Measurements from ENCODE around the gene USP46. TPM values are rescaled to one million over a fixed set of nuclear protein-coding genes. Genes with fewer than 3 reads are reported as not detected.

Gene USP46
- total and polyA plus RNA-seq, 12 donors, result 1.9 to 37.5 (median 19.2) TPM

DNA sequence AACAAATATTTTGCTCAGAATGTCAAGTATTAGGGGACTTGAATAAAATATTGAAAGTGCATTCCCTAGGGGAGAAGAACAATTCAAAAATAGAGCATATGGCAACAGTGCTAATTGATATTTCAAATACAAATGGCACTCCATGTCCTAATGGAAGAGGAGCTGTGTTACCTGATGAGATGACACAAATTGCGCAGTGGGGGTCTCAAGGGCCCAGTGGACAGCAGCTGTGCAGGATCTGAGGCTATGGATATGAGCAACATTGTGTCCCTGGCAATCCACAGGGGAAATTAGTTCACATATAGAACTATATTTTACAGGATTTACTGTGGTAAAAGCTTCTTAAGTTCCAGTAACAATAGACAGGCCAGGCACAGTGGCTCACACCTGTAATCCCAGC is 17.4 kb upstream of the USP46 start:
- intact Hi-C loops (cut with DNase I), result no loop called here
- H3K27ac ChIP-seq, result no peak overlapping the region
- no peak for DNase-seq
- H3K36me3 ChIP-seq (replicated peaks in 1 of 2), result no peaks in the 10 kb centered on the region
- TF ChIP-seq POLR2A (IDR thresholded peaks at IDR 0.05), result no peak
- TF ChIP-seq, protein P1, sequence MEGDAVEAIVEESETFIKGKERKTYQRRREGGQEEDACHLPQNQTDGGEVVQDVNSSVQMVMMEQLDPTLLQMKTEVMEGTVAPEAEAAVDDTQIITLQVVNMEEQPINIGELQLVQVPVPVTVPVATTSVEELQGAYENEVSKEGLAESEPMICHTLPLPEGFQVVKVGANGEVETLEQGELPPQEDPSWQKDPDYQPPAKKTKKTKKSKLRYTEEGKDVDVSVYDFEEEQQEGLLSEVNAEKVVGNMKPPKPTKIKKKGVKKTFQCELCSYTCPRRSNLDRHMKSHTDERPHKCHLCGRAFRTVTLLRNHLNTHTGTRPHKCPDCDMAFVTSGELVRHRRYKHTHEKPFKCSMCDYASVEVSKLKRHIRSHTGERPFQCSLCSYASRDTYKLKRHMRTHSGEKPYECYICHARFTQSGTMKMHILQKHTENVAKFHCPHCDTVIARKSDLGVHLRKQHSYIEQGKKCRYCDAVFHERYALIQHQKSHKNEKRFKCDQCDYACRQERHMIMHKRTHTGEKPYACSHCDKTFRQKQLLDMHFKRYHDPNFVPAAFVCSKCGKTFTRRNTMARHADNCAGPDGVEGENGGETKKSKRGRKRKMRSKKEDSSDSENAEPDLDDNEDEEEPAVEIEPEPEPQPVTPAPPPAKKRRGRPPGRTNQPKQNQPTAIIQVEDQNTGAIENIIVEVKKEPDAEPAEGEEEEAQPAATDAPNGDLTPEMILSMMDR (IDR thresholded peaks at IDR 0.05), result no peak
- H3K9me3 ChIP-seq (replicated peaks in 1 of 3), result no peaks in the 10 kb centered on the region
- no peaks in the 10 kb centered on the region for H3K4me1 ChIP-seq (replicated peaks in 1 of 2)
- H3K27me3 ChIP-seq, result no peaks in the 10 kb centered on the region
- H3K4me3 ChIP-seq, result no peak overlapping the region
- WGBS, 4 donors, result 88 to 100% (median 97%) methylated on average over 1 of the region's 1 CpG

DNA sequence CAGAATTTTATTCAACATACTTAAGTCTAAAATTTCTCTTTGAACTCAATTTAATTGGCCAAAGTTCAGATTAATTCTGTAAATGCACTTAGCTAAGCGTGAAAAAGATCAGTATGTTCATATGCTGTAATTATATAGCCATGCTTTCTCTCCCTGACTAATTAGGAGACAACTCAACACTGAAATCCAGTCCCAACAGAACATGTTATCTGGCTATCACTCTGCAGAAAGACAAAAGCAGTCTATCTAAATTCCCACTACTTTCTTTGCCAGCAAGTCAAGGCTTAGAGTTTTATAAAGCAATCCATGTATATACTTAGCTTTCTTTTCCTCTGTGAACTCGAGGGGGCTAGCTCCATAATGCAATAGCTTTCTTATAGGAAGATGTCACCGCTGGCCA is 16.0 kb upstream of the USP46 start:
- Histone ChIP-seq H3K36me3 (replicated peaks in 1 of 2) (no peaks in the 10 kb centered on the region), H3K4me1 (replicated peaks in 1 of 2) (no peaks in the 10 kb centered on the region), H3K27me3 (no peaks in the 10 kb centered on the region), H3K9me3 (replicated peaks in 1 of 3) (no peaks in the 10 kb centered on the region), H3K27ac (no peak overlapping the region), H3K4me3 (no peak overlapping the region)
- 82 to 92% (median 87%) methylated on average over 3 of the region's 3 CpGs for WGBS, 4 donors
- DNase-seq, result no peak
- intact Hi-C loops (cut with DNase I), result no loop called here
- TF ChIP-seq, protein P1 (IDR thresholded peaks at IDR 0.05), result no peak
- no peak for TF ChIP-seq POLR2A (IDR thresholded peaks at IDR 0.05)

DNA sequence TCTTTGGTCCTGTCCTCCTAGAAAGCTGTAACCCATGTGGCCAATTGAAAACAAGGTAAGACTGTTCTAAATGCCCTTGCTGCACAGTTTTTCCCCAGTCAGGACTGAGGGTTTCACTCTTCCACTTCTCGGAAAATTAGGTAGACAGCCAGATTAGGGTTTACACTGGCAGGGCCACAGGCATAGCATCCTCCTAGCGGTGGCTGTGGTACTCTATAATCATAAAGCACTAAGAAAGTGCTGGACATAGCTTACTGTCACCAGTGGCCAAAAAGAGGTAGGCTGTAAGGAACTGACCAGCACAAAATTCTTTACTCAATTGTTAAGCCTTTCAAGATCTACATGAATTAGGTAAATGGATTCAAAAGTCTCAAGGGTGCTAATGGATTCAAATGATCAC is 11.6 kb upstream of the USP46 start:
- TF ChIP-seq, protein P1 (IDR thresholded peaks at IDR 0.05), result no peak
- TF ChIP-seq POLR2A (IDR thresholded peaks at IDR 0.05), result no peak
- WGBS, 4 donors, result 67 to 83% (median 77%) methylated on average over 2 of the region's 2 CpGs
- H3K4me1 ChIP-seq (replicated peaks in 1 of 2), result no peaks in the 10 kb centered on the region
- H3K27me3 ChIP-seq, result no peaks in the 10 kb centered on the region
- no peak overlapping the region for H3K4me3 ChIP-seq
- intact Hi-C loops (cut with DNase I), result no loop called here
- H3K36me3 ChIP-seq (replicated peaks in 1 of 2), result no peaks in the 10 kb centered on the region
- DNase-seq, result no peak
- no peak overlapping the region for H3K27ac ChIP-seq
- no peaks in the 10 kb centered on the region for H3K9me3 ChIP-seq (replicated peaks in 1 of 3)

DNA sequence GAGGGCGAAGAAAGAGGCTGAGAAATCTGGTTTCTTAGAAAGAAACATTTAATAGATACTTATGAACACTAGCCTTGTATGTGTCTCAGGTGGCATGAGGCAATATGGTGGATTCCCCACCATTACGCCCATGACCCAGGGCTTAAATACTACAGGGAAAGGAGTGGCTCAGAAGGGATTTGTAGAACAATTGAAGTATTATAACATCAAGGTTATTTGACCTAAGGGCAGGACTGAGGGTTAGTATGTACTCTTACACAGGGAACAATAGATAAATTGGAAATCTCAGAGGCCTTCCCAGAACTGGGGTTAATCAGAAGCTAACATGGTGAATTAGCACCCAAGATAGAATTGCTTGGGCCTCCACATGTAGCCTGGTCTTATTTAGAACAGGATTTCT is 11.0 kb upstream of the USP46 start:
- WGBS, 4 donors, result 85 to 97% (median 93%) methylated on average over 2 of the region's 2 CpGs

More for the DNA sequence above, 11.0 kb upstream of the USP46 start:
- intact Hi-C loops (cut with DNase I), result no loop called here
- Histone ChIP-seq H3K36me3 (replicated peaks in 1 of 2) (no peaks in the 10 kb centered on the region), H3K27ac (no peak overlapping the region), H3K4me3 (no peak overlapping the region), H3K27me3 (no peaks in the 10 kb centered on the region), H3K9me3 (replicated peaks in 1 of 3) (no peaks in the 10 kb centered on the region), H3K4me1 (replicated peaks in 1 of 2) (no peaks in the 10 kb centered on the region)
- no peak for DNase-seq
- TF ChIP-seq POLR2A (IDR thresholded peaks at IDR 0.05), result no peak
- TF ChIP-seq, protein P1 (IDR thresholded peaks at IDR 0.05), result no peak

Data from adrenal gland (tissue), 12 donors.